GM21528 (cell line): ENCODE results near the gene GORASP1.
A peak's percentile ranks its signal among the peaks of the same experiment; 100 is the strongest.

Experiments used
- ATAC-seq: cut with Tn5 transposase; IDR thresholded peaks from one replicate; pipeline ENCODE4 v1.9.1; 2021; ENCODE audit warnings: mild to moderate bottlenecking, moderate library complexity; ENCODE audit not compliant: unreplicated experiment, low FRiP score

The GORASP1 gene

DNA sequence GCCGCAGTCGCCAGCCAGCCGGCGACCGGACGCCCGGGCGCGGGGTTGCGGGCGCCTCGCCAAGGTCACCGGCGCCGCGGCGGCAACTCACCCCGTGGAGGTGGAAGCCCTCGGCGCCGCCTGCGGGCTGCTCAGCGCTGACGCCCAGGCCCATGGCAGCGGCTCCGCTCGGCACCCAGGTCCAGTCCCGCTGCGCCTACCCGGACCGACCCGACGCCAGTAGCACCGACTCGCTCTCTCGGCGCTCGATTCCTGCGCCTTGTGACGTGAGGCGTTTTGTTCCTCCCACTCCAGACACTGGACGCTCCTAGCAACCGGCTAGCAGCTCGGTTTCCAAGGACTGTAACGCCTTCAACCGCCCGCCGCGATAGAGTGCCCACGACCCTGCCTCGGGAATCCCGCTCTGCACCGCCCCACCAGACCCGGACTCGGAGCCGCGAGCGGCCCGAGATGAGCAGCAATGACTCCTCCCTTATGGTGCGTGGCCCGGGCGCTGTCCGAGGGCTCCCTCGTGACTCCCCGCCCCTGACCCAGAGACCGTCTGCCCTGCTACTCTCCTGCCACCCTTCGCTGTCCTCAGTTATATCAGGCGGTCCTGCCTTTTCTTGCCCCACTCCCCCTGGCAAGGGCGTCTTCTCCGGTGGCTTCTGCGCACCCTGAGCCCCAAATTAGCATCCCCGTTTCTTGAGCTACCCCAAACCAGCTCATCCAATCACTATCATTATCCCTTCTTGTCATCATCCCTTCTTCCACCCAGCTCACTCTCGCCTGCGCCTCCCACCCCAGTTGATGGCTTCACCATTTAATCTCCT lies at the start of gene GORASP1, which contains the start of gene TTC21A:
TSS of gene GORASP1 (minus strand) at position 240 of the 812 bp plus-strand sequence. CDS start at position 154, 86 bp downstream.
TSS of gene TTC21A (plus strand) at position 293 of the 812 bp plus-strand sequence. CDS start at position 451, 158 bp downstream.
- ATAC-seq, result peak; percentile 46

DNA sequence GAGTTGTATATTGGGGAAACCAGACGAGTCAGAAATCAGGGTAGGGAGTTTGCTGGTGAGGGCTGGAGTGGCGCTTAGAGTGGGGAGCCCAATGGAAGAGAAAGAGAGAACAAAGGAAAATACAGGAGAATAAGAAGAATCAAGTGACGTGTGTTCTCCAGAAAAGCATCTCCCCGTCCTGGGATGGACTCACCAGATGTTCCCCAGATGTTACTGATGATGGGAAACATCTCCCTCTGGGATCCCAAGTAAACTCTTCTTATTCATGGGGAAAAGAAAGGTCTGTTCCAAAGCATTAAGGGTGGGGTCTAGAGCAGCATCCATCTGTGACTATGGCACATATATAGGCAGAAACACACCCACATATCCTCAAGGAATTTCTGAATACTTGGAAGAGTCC lies 49.0 kb upstream of the GORASP1 start:
- no peak for ATAC-seq

DNA sequence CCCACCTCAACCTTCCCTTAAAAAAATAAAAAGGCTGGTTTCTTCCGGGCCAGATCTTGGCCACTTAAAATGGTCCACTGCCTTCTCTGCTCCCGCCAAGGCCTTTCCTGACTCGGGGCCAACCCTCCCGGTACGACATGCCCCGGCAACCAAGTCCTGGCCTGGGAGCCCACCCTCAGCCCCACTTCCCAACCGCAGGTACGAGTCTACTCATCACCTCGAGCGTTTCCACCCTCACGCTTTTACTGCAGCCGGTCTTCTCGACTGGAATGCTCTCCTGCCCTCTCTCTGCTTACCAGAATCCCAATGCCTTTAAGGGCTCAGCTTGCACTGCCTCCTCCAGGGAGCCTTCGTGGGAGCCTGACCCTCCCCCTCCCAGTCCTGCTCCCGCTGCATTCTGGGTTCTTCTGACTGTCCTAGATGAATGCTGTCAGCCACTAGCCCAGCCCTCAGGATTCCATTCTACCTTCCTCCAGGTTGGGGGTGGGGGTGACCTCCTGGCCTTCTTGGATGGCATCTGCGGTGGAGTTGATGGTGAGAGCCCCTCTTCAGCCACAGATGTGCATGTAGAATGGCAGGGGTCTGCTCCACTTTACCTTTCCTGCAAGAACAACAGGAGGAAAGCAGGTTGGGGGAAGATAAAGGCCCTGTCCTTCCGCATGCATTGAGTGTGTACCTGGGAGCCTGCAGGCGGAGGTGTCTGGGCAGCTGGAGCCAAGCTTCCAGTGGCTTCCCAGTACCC lies 47.0 kb upstream of the GORASP1 start:
- no peak for ATAC-seq

DNA sequence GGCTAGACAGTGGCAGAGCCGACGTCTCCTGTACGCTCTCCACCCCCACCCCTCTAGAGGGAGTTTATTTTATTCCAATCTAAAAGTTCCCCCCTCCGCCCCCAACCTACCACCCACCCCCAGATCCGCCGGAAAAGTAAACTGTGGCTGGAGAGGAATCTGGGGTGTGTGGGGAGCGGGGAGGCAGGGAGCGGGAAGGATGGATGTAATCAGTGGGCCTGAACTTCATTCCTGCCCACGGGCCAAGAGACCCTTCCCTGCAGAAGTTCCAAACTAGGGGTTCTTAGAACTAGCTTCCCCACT lies 46.5 kb upstream of the GORASP1 start:
- ATAC-seq, result no peak

DNA sequence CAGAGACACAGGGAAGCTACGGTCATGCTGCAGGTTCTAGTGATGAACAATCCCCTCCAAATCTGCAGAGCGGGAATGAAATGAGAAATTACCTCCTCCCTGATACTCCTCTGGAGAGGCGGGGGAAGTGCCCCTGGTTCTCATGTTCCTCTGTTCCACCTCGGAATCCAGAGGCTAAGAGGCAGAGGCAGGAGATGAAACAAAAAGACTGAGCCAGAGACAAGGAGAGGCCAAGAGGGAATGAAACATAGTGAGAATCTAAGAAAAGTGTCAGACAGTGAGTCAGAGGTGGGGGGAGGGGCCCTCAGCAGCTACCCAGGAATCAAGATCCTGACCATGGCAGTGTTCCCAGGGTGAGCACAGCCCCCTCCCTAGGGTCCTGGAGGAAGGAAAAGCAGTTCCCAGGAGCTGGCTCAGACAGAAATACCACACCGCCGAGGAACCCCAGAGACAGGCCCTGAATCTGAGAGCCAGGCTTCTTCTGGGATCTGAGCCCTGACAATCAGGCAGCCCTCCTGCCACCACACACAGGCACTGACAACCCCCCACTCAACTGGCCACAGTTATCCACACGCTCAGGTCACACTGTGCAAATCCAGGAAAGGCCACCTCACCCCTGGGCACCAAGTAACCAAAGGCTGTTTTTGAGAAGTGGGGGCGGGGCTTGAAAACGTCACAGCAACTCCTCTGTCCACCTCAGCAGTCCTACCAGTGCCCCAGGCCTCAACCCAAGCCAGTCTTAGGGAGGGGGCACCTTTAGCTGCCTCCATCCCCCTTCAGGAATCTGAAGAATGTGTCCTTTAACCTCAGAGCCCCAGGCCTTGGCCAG lies 43.6 kb upstream of the GORASP1 start:
- no peak for ATAC-seq

DNA sequence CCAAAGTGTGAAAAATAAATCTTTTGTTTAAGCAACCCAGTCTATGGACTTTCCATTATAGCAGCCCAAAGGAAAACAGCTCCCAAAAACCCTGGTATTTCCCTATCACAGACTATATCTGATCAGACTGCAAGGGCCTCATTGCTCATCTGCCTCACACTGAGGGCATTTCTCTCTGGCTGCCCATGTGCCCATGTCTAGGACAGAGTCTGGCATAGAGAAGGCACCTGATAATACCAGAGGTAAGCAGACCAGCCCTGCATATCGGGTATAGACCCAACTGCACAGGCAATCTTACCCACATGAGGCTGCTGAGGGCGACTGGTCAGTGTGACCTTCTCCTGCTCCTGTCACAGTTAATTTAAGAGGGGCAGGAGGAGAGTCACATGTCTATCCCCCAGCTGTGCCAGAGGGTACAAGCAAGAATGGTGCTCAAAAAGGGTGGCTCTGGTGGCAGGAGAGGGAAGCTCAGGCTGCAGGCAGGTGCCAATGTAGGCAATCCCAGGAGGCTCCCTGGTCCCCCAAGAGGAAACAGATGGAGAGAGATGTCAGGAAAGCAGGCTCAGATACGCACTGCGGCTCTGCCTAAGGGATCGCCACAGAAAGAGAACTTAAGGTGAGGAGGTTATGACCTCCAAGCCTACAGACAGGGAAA lies 42.8 kb upstream of the GORASP1 start:
- ATAC-seq, result no peak

DNA sequence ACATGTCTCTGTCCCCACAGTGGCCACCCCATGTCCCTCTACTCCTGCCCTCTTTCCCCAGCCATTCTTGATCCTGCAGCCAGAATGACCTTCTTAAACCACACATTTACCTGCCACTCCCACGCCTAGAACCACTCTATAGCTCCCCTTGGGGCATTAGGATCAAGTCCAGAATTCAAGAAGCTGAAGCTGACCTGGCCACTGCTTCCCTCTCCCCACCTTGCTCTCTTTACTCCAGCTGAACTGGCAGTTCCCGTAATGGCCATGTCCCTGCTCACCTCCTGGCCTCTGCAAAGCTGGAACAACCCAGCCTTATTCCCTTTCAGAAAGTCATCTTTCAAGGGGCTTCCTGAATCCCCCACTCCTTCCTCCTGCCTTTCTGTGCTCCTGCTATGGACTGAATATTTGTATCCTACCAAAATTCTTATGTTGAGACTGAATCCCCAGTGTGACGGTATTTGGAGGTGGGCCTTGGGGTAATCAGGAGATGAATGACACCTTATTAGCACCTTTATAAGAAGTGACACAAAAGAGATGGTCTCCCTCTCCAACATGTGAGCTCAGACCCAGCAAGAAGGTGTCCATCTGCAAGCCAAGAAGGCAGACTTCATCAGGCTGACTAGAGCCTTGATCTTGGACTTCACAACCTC lies 42.2 kb upstream of the GORASP1 start:
- ATAC-seq, result no peak

DNA sequence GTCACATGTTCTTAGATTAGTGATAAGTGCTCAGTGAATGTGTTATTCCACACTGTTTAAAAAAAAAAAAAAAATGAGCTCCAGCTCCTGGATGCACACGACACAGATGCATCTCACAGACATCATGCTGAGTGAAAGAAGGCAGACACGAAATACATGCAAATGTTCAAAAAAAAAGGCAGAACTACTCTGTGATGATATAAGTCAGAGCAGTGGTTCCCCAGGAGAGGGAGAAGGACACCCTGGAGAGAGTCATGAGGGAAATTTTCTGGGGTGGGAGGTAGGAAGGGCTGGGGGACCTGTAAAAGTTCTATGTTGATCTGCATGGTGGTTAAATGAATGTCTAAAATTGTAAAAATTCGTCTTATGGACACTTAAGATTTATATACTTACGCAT lies 41.6 kb upstream of the GORASP1 start:
- no peak for ATAC-seq

DNA sequence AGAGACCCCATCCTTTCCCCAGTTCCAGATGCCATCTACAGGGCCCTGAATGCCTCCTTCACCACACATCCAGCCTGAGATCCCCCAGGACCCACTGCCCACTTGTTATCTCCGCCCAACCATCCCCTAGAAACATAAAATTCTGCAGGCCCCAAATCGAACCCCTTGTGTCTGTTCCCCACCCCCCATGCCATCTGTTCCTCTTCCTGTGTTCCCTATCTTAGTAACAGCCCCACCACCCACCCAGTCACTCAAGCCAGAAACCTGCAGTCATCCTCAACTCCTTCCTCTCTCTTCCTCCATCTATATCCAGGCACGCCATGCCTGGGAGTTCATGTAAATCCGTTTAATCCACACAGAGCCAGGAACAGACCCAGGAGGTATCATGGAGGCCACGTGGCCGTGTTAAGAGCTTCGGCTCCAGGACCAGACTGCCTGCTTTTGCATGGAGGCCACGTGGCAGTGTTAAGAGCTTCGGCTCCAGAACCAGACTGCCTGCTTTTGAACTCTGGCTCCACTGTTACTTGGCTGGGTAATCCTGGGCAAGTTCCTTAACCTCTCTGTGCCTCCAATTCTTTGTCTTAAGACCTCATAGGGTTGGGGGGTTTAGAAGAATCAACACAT lies 41.1 kb upstream of the GORASP1 start:
- ATAC-seq, result no peak

DNA sequence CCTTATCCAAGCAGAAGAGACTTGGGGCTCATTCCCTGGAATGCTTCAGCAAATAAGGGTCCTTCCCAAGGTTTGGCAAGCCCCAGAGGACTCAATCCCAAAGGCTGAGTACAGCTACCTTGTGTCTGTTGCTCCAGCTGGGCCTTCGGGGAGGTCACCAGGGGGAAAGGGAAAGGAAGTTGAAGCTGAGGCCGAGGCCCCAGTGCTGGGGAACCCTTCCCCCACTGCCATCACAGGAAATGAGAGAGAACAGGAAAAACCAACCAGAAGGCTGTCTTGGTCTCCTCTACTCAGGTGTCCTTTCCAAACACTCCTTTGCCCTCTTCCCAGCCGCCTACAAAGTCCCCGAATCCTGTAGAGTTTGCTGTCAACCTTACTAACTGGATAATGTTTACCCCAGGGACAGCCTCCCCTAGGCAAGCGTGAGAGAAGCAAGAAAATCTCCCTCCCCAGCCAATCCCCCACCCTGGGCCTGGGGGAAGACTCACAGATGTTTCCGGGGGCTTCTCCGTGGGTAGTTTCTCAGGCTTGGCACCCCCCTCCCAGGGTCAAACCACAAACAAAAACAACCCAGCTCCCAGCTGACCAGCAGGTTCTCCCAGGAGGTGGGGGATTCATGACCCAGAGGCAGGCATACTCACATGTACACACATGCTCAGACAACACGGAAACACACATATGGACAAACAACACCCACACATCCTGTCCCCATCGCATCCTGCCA lies 40.4 kb upstream of the GORASP1 start:
- peak; percentile 30 for ATAC-seq

DNA sequence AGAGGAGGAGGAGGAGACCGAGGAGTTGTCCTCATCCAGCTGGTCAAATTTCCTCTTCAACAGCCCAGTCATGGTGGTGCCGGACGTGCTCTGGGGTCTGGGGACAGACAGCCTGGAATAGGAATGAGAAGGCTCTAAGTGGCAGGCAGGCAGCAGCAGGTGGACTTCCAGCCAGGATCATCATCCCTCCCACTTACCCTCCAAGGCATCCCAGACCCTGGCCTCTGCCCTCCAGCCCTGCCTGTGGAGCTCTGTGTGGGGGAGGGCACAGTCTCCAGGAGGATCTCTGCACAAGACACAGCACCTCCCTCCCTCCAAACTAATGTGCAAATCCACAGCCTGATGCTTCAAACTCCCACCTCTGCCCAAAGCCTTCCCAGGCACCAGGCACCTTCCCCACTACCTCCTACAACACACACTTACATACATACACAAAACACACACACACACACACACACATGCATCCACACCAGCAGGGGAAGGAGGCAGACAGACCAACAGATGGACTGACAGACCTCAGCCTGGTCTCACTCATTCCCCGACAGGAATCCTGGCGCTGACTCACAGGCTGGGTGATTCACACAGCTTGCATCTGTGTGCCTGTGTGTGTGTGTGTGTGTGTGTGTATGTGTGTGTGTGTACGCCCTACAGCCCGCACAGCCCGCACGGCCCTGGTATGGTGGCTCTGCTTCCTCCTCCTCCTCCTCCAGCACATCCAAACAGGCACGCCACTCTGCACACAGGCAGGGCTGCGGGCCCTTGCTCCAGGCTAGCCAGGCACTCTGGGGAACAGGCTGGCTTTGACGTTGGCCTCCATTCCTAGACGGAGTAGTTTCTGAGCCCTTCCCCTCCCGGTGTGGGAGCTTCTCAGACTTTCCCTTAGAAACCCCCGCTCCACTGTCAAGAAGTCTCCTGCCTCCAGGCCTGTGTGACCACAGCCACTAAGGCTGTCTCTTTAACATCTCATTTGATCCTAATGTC lies 39.5 kb upstream of the GORASP1 start:
- peak; percentile 10 for ATAC-seq

DNA sequence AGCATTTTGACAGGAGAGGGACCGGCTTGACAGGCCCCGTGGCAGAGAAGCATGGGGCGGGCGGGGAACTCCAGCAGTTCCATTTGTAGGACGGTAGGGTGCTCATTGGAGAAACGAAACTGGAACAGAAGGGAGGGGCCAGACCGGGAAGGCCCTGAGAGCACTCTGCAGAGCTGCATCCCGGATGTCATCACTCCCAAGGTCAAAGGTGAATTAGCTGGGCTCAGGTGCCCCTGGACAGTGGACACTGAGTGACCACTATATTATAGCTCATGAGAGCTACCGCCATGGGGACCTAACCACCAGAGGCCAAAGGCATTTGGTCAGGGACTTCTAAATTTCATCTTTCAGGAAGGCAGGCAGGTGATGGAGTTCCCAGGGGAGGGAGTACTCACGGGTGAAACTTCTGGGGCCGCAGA lies 38.7 kb upstream of the GORASP1 start:
- ATAC-seq, result no peak

DNA sequence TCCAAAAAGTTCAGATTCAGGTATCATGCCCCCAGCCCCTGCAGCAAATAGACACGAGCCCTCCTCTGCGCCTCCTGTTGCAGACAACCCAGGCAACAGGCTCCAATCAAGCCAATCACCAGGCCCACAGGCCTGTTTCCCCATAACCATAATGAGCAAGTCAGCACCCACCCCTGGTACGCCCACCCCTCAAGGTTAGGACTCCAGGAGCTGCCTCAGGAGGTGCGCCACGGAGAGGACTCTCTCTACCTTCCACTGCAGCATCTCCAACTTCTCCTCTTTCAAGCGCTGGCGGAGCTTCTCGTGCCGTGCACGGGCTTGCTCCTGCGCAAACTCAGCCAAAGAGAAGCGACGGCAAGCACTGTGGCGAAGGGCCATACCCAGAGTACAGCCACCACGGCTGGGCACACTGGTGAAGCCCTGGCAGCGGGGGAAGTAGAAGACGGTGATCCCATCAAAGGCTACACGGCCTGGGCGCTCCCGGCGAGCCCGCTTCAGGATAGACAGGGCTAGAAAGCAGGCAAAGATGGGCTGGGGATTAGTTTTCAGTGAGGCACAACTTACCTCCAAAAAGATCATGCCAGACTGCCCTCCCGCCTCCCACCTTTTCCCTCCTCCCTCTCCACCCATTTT lies 37.4 kb upstream of the GORASP1 start:
- no peak for ATAC-seq

DNA sequence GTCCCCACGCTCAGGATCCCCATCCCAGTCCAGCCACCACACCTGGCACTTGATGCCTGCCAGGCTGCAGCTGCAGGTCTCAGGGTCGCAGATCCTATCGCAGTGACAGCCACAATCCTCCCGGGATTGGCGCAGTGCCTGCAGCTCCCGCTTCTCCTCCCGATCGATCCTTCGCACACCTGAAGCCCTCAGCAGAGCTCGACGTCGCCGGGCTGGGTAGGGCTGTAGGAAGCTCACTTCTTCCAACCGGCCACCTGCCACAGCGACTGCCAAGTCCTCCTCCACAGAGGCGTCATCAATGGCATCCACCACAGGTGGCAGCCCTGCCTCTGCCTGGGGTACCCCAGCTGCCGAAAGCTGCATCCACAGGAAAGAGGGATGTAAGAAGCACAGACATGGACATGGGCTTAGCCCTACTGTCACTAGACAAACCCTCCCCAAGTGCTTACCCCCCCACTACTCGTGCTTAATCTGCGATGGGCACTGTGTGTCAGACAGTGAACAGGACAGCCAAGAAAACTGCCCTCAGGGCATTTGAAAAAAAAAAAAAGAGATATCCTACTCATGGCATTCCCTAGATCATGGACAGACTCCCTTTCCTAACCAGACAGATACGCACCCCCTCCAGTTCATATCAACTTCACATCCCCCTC lies 36.8 kb upstream of the GORASP1 start:
- ATAC-seq, result no peak

DNA sequence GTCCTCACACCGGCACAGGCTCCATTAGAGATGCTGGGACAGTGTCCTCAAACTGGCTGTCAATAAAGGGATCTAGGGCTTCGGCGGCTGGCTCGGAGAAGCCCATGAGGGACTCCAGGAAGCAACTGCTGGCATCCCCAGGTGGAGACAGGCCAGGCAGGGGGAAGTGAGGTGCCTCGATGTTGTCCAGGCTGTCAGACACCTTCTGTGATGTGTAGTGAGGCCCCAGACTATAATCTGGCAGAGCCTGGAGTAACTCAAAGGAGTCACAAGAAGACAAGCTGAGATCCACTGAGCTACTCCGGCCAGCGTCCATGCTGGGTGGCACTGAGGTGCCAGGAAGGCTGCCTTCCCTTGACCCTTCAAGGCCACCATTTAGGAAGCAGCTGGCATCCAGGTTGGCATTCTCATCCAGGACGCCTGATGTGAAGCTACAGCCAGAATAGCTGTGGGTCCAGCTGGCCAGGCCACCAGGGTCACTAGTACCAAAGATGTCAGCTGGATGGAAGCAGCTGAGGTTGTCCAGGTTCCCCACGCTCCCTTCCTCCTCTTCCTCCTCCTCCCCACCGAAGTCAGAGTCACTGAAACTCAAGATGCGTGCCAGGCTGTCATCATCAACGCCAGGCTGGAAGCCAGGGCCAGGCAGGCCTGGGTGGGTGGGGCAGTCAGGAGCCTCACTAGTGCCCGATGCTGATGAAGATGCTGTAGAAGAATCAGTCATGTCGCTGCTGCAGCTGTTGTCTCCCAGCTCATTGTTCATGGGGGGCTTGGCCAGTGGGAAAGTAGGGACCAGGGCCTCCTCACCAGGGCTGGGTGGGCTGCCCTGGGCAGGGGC lies 35.8 kb upstream of the GORASP1 start:
- ATAC-seq, result no peak

DNA sequence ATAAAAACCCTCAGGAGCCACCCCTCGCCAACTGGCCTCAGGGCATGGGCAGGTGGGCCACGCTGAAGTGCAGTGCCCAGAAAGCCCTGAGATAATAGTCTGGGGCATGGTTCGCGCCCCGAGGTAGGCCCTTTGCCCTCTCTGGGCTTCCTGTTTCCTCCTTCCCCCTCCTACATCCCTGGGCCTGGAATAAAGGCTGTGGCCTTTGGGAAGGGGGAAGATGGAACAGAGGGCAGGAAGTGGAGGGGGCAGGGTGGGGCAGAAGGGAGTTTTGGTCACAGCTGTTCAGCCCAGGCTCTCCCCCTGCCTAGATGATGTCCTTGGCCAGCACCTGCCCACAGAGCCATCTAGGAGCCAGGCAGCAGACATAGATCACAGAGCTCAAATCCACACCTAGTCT lies 34.6 kb upstream of the GORASP1 start:
- no peak for ATAC-seq
